PC-3 (cell line): ENCODE measurements around the gene POMT1.

Experiments
- EZH2 ChIP-seq: fragments of 300-600 bp; sonication (generic); IDR thresholded peaks from one replicate; pipeline ENCODE4 v1.6.1; 2017; ENCODE audit warnings: antibody characterized with exemption, mild to moderate bottlenecking, low read length; ENCODE audit not compliant: unreplicated experiment
- TF ChIP-seq, protein P1 (sequence below): fragments of 300-600 bp; sonication (generic); conservative IDR thresholded peaks from 2 replicates; pipeline ENCODE4 v1.5.1; 2017; ENCODE audit warnings: antibody characterized with exemption, low read depth, mild to moderate bottlenecking, low read length

DNA sequence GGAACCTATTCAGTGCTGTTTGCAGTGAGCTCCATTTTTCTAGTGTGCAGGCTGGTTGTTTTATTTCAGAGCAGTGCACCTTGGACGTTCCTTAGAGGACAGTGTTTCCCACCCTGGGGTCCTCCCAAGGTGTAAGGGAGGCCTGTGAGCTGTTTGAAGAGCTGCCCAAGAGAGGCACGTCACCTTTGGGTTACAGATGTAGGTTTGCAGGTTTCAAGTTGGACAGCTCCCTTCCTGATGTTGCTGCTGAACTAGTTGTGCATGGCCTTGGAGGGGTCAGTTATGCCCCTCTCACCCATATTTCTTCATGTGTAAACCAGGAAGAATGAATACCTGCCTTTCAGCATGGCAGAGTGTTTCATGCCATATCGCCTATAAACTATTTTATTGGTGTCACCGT lies 34.7 kb upstream of the POMT1 start:
- TF ChIP-seq, protein P1, sequence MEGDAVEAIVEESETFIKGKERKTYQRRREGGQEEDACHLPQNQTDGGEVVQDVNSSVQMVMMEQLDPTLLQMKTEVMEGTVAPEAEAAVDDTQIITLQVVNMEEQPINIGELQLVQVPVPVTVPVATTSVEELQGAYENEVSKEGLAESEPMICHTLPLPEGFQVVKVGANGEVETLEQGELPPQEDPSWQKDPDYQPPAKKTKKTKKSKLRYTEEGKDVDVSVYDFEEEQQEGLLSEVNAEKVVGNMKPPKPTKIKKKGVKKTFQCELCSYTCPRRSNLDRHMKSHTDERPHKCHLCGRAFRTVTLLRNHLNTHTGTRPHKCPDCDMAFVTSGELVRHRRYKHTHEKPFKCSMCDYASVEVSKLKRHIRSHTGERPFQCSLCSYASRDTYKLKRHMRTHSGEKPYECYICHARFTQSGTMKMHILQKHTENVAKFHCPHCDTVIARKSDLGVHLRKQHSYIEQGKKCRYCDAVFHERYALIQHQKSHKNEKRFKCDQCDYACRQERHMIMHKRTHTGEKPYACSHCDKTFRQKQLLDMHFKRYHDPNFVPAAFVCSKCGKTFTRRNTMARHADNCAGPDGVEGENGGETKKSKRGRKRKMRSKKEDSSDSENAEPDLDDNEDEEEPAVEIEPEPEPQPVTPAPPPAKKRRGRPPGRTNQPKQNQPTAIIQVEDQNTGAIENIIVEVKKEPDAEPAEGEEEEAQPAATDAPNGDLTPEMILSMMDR, result no peak
- TF ChIP-seq EZH2, result no peak
